Breast epithelium (tissue), 3 donors: Measurements from ENCODE around the gene BLNK.

Experiments
- CTCF ChIP-seq, 3 donors: fragments of 450-650 bp; IDR thresholded peaks; one replicate each; pipeline ENCODE4 v1.5.1; 2016 to 2017; ENCODE audit warnings: antibody characterized with exemption in 3 of 3, mild to moderate bottlenecking in 3 of 3, moderate library complexity in 3 of 3
- POLR2A ChIP-seq: fragments of 450-650 bp; IDR thresholded peaks from one replicate; pipeline ENCODE4 v1.6.1; 2016; ENCODE audit warnings: antibody characterized with exemption, mild to moderate bottlenecking, moderate library complexity

GRCh38 chr10:96236876-96237275 lies 34.5 kb downstream of the BLNK start:
- no peak for TF ChIP-seq POLR2A
- no peak for TF ChIP-seq CTCF (IDR thresholded peaks at IDR 0.05)
